ENCODE measurements around the gene SNRNP27.
"Not testable (repeated sequence)": the region's sequence is repeated elsewhere in the genome, so short reads cannot be mapped to it uniquely, and the experiment has no call there.

The SNRNP27 gene

DNA sequence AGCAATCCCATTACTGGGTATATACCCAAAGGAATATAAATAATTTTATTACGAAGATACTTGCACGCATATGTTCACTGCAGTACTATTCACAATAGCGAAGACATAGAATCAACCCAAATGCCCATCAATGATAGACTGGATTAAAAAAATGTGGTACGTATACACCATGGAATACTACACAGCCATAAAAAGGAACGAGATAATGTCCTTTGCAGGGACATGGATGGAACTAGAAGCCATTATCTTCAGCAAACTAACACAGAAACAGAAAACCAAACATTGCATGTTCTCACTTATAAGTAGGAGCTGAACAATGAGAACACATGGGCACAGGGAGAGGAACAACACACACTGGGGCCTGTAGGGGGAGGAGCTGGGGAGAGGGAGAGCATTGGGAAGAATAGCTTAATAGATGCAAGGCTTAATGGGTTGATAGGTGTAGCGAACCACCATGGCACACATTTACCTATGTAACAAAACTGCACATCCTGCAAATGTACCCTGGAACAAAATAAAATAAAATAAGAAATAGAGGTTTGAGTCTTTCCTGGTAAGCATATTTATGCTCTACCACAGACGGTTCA, 825 bp upstream of the SNRNP27 start:
- H2AFZ ChIP-seq (ENCODE audit: low read depth, low read length); H2BK5ac ChIP-seq (ENCODE audit: low read depth, low read length, poor library complexity, severe bottlenecking); H3K27me3 ChIP-seq (ENCODE audit: control insufficient read depth in 1 of 2, insufficient read depth in 1 of 2, low read length in 2 of 2); H3K27ac ChIP-seq (ENCODE audit: low read length, poor library complexity, severe bottlenecking); H3K4me1 ChIP-seq (ENCODE audit: control insufficient read depth, insufficient read depth, low read depth, low read length); H3K18ac ChIP-seq (ENCODE audit: low read depth in 1 of 2, low read length in 2 of 2); H3K4me2 ChIP-seq (ENCODE audit: low read length, poor library complexity, severe bottlenecking); H2BK120ac ChIP-seq (ENCODE audit: low read depth, low read length); H2BK12ac ChIP-seq (ENCODE audit: low read length in 2 of 2); H3K9me3 ChIP-seq (ENCODE audit: control insufficient read depth, low read length); H2AK5ac ChIP-seq (ENCODE audit: low read length, severe bottlenecking); H4K91ac ChIP-seq (ENCODE audit: low read length); H2BK15ac ChIP-seq (ENCODE audit: low read depth, poor library complexity, severe bottlenecking); H3K14ac ChIP-seq (ENCODE audit: low read length in 2 of 2); H3K23ac ChIP-seq (ENCODE audit: low read length in 2 of 2); H3K4ac ChIP-seq (ENCODE audit: low read depth in 1 of 2, low read length in 2 of 2): not testable (repeated sequence)
- Histone ChIP-seq H3K9ac (ENCODE audit: low read length) (peak overlapping the region; percentile 99), H4K8ac (ENCODE audit: low read length) (peak overlapping the region; percentile 88), H3K36me3 (ENCODE audit: control insufficient read depth in 1 of 2, insufficient read depth in 2 of 2, low read depth in 1 of 2, low read length in 2 of 2) (peaks cover 8 to 23% of the 10 kb centered on the region in 2 experiments), H3K4me3 (ENCODE audit: insufficient read depth in 1 of 2, low read depth in 1 of 2, low read length in 2 of 2) (peak overlapping the region in 1 of 2 experiments; percentile 91), H3K79me1 (replicated peaks; ENCODE audit: low read length, poor library complexity, severe bottlenecking) (peaks cover 14% of the 10 kb centered on the region)
- DNase-seq, result peak; percentile 8
- WGBS, result 97% methylated on average over 5 of the region's 7 CpGs

- H3K36me3 ChIP-seq (ENCODE audit: control insufficient read depth in 1 of 2, insufficient read depth in 2 of 2, low read depth in 1 of 2, low read length in 2 of 2), result peaks cover 14 to 39% of the 10 kb centered on the region in 2 experiments
- peak overlapping the region; percentile 84 for H3K4me2 ChIP-seq (ENCODE audit: low read length, poor library complexity, severe bottlenecking)
- peak overlapping the region; percentile 99 for H3K9ac ChIP-seq (ENCODE audit: low read length)
- H4K8ac ChIP-seq (ENCODE audit: low read length); H2BK5ac ChIP-seq (ENCODE audit: low read depth, low read length, poor library complexity, severe bottlenecking); H3K18ac ChIP-seq (ENCODE audit: low read depth in 1 of 2, low read length in 2 of 2); H2BK12ac ChIP-seq (ENCODE audit: low read length in 2 of 2); H3K9me3 ChIP-seq (ENCODE audit: control insufficient read depth, low read length); H3K4ac ChIP-seq (ENCODE audit: low read depth in 1 of 2, low read length in 2 of 2); DNase-seq; H3K23ac ChIP-seq (ENCODE audit: low read length in 2 of 2); H3K4me1 ChIP-seq (ENCODE audit: control insufficient read depth, insufficient read depth, low read depth, low read length); H3K27ac ChIP-seq (ENCODE audit: low read length, poor library complexity, severe bottlenecking); H3K14ac ChIP-seq (ENCODE audit: low read length in 2 of 2); H2AFZ ChIP-seq (ENCODE audit: low read depth, low read length); H3K27me3 ChIP-seq (ENCODE audit: control insufficient read depth in 1 of 2, insufficient read depth in 1 of 2, low read length in 2 of 2); H2BK15ac ChIP-seq (ENCODE audit: low read depth, poor library complexity, severe bottlenecking); H2BK120ac ChIP-seq (ENCODE audit: low read depth, low read length); H4K91ac ChIP-seq (ENCODE audit: low read length); H2AK5ac ChIP-seq (ENCODE audit: low read length, severe bottlenecking): not testable (repeated sequence)
- H3K79me1 ChIP-seq (replicated peaks; ENCODE audit: low read length, poor library complexity, severe bottlenecking), result peaks cover 16% of the 10 kb centered on the region
- H3K4me3 ChIP-seq (ENCODE audit: insufficient read depth in 1 of 2, low read depth in 1 of 2, low read length in 2 of 2), result peak overlapping the region in 1 of 2 experiments; percentile 91
- WGBS, result 91% methylated on average over 22 of the region's 23 CpGs
Measured at GRCh38 chr2:69894737-69895136, 981 bp downstream of the SNRNP27 start.

GRCh38 chr2:69902213-69902922, 8.6 kb downstream of the SNRNP27 start:
- Histone ChIP-seq H3K79me1 (replicated peaks; ENCODE audit: low read length, poor library complexity, severe bottlenecking) (peaks cover 16% of the 10 kb centered on the region), H3K4me3 (ENCODE audit: insufficient read depth in 1 of 2, low read depth in 1 of 2, low read length in 2 of 2) (no peak overlapping the region), H3K27me3 (ENCODE audit: control insufficient read depth in 1 of 2, insufficient read depth in 1 of 2, low read length in 2 of 2) (no peaks in the 10 kb centered on the region), H3K9me3 (ENCODE audit: control insufficient read depth, low read length) (no peaks in the 10 kb centered on the region), H3K4ac (ENCODE audit: low read depth in 1 of 2, low read length in 2 of 2) (no peak overlapping the region), H2AFZ (ENCODE audit: low read depth, low read length) (no peak overlapping the region), H3K14ac (ENCODE audit: low read length in 2 of 2) (no peak overlapping the region), H3K4me2 (ENCODE audit: low read length, poor library complexity, severe bottlenecking) (no peak overlapping the region), H3K18ac (ENCODE audit: low read depth in 1 of 2, low read length in 2 of 2) (no peak overlapping the region), H2BK12ac (ENCODE audit: low read length in 2 of 2) (no peak overlapping the region), H2BK120ac (ENCODE audit: low read depth, low read length) (no peak overlapping the region), H3K36me3 (ENCODE audit: control insufficient read depth in 1 of 2, insufficient read depth in 2 of 2, low read depth in 1 of 2, low read length in 2 of 2) (peaks cover 30 to 92% of the 10 kb centered on the region in 2 experiments), H3K9ac (ENCODE audit: low read length) (peak overlapping the region; percentile 38), H2AK5ac (ENCODE audit: low read length, severe bottlenecking) (no peak overlapping the region), H2BK5ac (ENCODE audit: low read depth, low read length, poor library complexity, severe bottlenecking) (no peak overlapping the region), H3K27ac (ENCODE audit: low read length, poor library complexity, severe bottlenecking) (no peak overlapping the region), H3K23ac (ENCODE audit: low read length in 2 of 2) (peak overlapping the region in 1 of 2 experiments; percentile 23), H4K8ac (ENCODE audit: low read length) (no peak overlapping the region), H2BK15ac (ENCODE audit: low read depth, poor library complexity, severe bottlenecking) (no peak overlapping the region), H4K91ac (ENCODE audit: low read length) (no peak overlapping the region), H3K4me1 (ENCODE audit: control insufficient read depth, insufficient read depth, low read depth, low read length) (peaks cover 3% of the 10 kb centered on the region)
- no peak for DNase-seq
- WGBS, result 93% methylated on average over 6 of the region's 8 CpGs

DNA sequence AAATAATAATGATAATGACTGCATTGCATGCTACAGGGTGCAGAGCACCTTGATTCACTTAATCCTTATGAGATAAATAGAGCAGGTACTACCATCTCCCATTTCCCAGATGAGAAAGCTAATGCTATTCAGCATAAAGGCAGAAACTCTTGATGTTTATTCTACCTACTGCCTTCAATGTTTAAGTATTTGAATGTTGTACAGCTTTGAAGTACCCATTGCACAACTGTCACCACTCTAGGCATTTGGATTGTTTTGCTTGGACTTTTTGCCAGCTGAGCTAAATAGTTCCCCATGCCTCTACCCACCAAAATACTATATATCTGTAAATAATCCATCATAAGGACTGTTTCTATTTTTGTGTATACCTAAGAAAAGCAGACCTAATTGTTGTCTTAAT, 13.5 kb downstream of the SNRNP27 start:
- Histone ChIP-seq H3K9ac (ENCODE audit: low read length) (no peak overlapping the region), H3K4ac (ENCODE audit: low read depth in 1 of 2, low read length in 2 of 2) (no peak overlapping the region), H3K4me2 (ENCODE audit: low read length, poor library complexity, severe bottlenecking) (no peak overlapping the region), H4K8ac (ENCODE audit: low read length) (no peak overlapping the region), H3K36me3 (ENCODE audit: control insufficient read depth in 1 of 2, insufficient read depth in 2 of 2, low read depth in 1 of 2, low read length in 2 of 2) (peaks cover 21 to 85% of the 10 kb centered on the region in 2 experiments), H2BK15ac (ENCODE audit: low read depth, poor library complexity, severe bottlenecking) (no peak overlapping the region), H3K9me3 (ENCODE audit: control insufficient read depth, low read length) (no peaks in the 10 kb centered on the region), H2BK12ac (ENCODE audit: low read length in 2 of 2) (no peak overlapping the region), H3K79me1 (replicated peaks; ENCODE audit: low read length, poor library complexity, severe bottlenecking) (peaks cover 12% of the 10 kb centered on the region), H3K4me1 (ENCODE audit: control insufficient read depth, insufficient read depth, low read depth, low read length) (peaks cover 3% of the 10 kb centered on the region), H3K14ac (ENCODE audit: low read length in 2 of 2) (no peak overlapping the region), H3K27ac (ENCODE audit: low read length, poor library complexity, severe bottlenecking) (no peak overlapping the region), H3K4me3 (ENCODE audit: insufficient read depth in 1 of 2, low read depth in 1 of 2, low read length in 2 of 2) (no peak overlapping the region), H2BK5ac (ENCODE audit: low read depth, low read length, poor library complexity, severe bottlenecking) (no peak overlapping the region), H4K91ac (ENCODE audit: low read length) (no peak overlapping the region), H2BK120ac (ENCODE audit: low read depth, low read length) (no peak overlapping the region), H2AK5ac (ENCODE audit: low read length, severe bottlenecking) (no peak overlapping the region), H3K18ac (ENCODE audit: low read depth in 1 of 2, low read length in 2 of 2) (no peak overlapping the region), H3K23ac (ENCODE audit: low read length in 2 of 2) (no peak overlapping the region), H3K27me3 (ENCODE audit: control insufficient read depth in 1 of 2, insufficient read depth in 1 of 2, low read length in 2 of 2) (no peaks in the 10 kb centered on the region), H2AFZ (ENCODE audit: low read depth, low read length) (no peak overlapping the region)
- no peak for DNase-seq

Measured in mesenchymal stem cell (in vitro differentiated cells and primary cell).